Measurements from ENCODE around the gene HABP4. TPM values are rescaled to one million over a fixed set of nuclear protein-coding genes. Genes with fewer than 3 reads are reported as not detected.
A peak's percentile ranks its signal among the peaks of the same experiment; 100 is the strongest.

The HABP4 gene
- total RNA-seq, 1 experiment from 2014 or later = 9.8 TPM

- POLR2A ChIA-PET = interaction anchor here (0.6 kb wide), 1 partner anchor 1520 kb away, joined by 3 read pairs; no protein-coding TSS in a partner anchor
- H3K4me1 Mint-ChIP-seq = peaks cover 38% of the 10 kb centered on the region
- ATAC-seq (peak; percentile 16), DNase-seq (ENCODE audit: low spot score) (peak; percentile 67)
- peaks cover 6% of the 10 kb centered on the region for H3K36me3 Mint-ChIP-seq
- CTCF ChIA-PET = no interaction called here
- H3K27me3 Mint-ChIP-seq (ENCODE audit: low read depth) = no peaks in the 10 kb centered on the region; the same call in 1 of the 2 replicates
- H3K27ac Mint-ChIP-seq = peak overlapping the region; percentile 94
- H3K9me3 Mint-ChIP-seq = no peaks in the 10 kb centered on the region
- TF ChIP-seq RELA (CRISPR knock-in tag; IDR thresholded peaks at IDR 0.05; ENCODE audit: borderline replicate concordance) = 0 out of 2 replicates have a peak, but pooled peaks have one; percentile 23
- no peak for TF ChIP-seq SP1 (CRISPR knock-in tag; conservative IDR thresholded peaks at IDR 0.05)
- TF ChIP-seq KAT7 (CRISPR knock-in tag; IDR thresholded peaks at IDR 0.05; ENCODE audit: borderline replicate concordance) = no peak
- no peak for TF ChIP-seq MXD4 (CRISPR knock-in tag; IDR thresholded peaks at IDR 0.05; ENCODE audit: borderline replicate concordance)
- TF ChIP-seq TP53 (CRISPR knock-in tag; IDR thresholded peaks at IDR 0.05) = peak; percentile 63; the same call in 1 of the 2 replicates
- TF ChIP-seq ELF4 (CRISPR knock-in tag; IDR thresholded peaks at IDR 0.05; ENCODE audit: low read depth) = no peak
- TF ChIP-seq USF2 (CRISPR knock-in tag; IDR thresholded peaks at IDR 0.05) = 0 out of 2 replicates have a peak, but pooled peaks have one; percentile 6
- peak; percentile 82; the same call in 1 of the 2 replicates for TF ChIP-seq ARID4B (CRISPR knock-in tag; IDR thresholded peaks at IDR 0.05; ENCODE audit: borderline replicate concordance)
- no peak for TF ChIP-seq ZNF263 (CRISPR knock-in tag; IDR thresholded peaks at IDR 0.05; ENCODE audit: low read depth)
- no peak for TF ChIP-seq IRF1 (CRISPR knock-in tag; IDR thresholded peaks at IDR 0.05)
- peak; percentile 54; the same call in 1 of the 2 replicates for TF ChIP-seq ETV6 (CRISPR knock-in tag; IDR thresholded peaks at IDR 0.05)
- TF ChIP-seq E2F5 (CRISPR knock-in tag; IDR thresholded peaks at IDR 0.05) = no peak
- peak overlapping the region; percentile 84 for H3K4me3 Mint-ChIP-seq
Measured at GRCh38 chr9:96418920-96419690, 30.9 kb upstream of the HABP4 start.

- Mint-ChIP-seq H3K27ac (peak overlapping the region; percentile 94), H3K36me3 (peaks cover 6% of the 10 kb centered on the region), H3K4me1 (peaks cover 38% of the 10 kb centered on the region), H3K4me3 (peak overlapping the region; percentile 84), H3K9me3 (no peaks in the 10 kb centered on the region), H3K27me3 (ENCODE audit: low read depth) (no peaks in the 10 kb centered on the region; the same call in 1 of the 2 replicates)
- no peak for DNase-seq (ENCODE audit: low spot score)
- ATAC-seq = no peak
- POLR2A ChIA-PET = interaction anchor here (0.6 kb wide), 1 partner anchor 1520 kb away, joined by 3 read pairs; no protein-coding TSS in a partner anchor
- TF ChIP-seq MYBL2 (CRISPR knock-in tag; IDR thresholded peaks at IDR 0.05) (no peak), CREM (CRISPR knock-in tag; IDR thresholded peaks at IDR 0.05) (no peak), KAT7 (CRISPR knock-in tag; IDR thresholded peaks at IDR 0.05; ENCODE audit: borderline replicate concordance) (no peak), ERG (CRISPR knock-in tag; IDR thresholded peaks at IDR 0.05) (no peak), NFATC4 (CRISPR knock-in tag; IDR thresholded peaks at IDR 0.05) (no peak), RORB (CRISPR knock-in tag; IDR thresholded peaks at IDR 0.05) (no peak), MAX (CRISPR knock-in tag; IDR thresholded peaks at IDR 0.05) (no peak), OVOL2 (CRISPR knock-in tag; IDR thresholded peaks at IDR 0.05; ENCODE audit: borderline replicate concordance) (no peak), ZNF317 (CRISPR knock-in tag; IDR thresholded peaks at IDR 0.05; ENCODE audit: borderline replicate concordance, low read depth) (no peak), ETV6 (CRISPR knock-in tag; IDR thresholded peaks at IDR 0.05) (no peak), NR2C2 (CRISPR knock-in tag; IDR thresholded peaks at IDR 0.05) (no peak), PRRX2 (CRISPR knock-in tag; IDR thresholded peaks at IDR 0.05) (no peak), MXD4 (CRISPR knock-in tag; IDR thresholded peaks at IDR 0.05; ENCODE audit: borderline replicate concordance) (no peak), ZNF232 (CRISPR knock-in tag; IDR thresholded peaks at IDR 0.05) (no peak), TEAD1 (CRISPR knock-in tag; IDR thresholded peaks at IDR 0.05) (no peak)
- CTCF ChIA-PET = no interaction called here
Measured at GRCh38 chr9:96419691-96419969, 30.3 kb upstream of the HABP4 start.
